ENCODE results near the gene PCDHB2. TPM values are rescaled to one million over a fixed set of nuclear protein-coding genes. Genes with fewer than 3 reads are reported as not detected.

PCDHB2 gene
- polyA plus RNA-seq (2013): 0.88 TPM

- 18% methylated on average over 27 of the region's 29 CpGs for WGBS (ENCODE audit: insufficient coverage)
- H3K36me3 ChIP-seq (ENCODE audit: control insufficient read depth in 4 of 4, insufficient read depth in 4 of 4, low read length in 3 of 4): no peaks in the 10 kb centered on the region
- no peaks in the 10 kb centered on the region for H3K4me1 ChIP-seq (ENCODE audit: control extremely low read depth in 1 of 4, control insufficient read depth in 4 of 4, insufficient read depth in 4 of 4, low read length in 3 of 4)
- POLR2A ChIA-PET: no interaction called here
- H3K4me3 ChIP-seq (ENCODE audit: control insufficient read depth in 1 of 7, extremely low read depth in 1 of 7, insufficient read depth in 4 of 7, low read depth in 2 of 7, low read length in 6 of 7): no peak within 1 kb of the TSS
- no peak within 1 kb of the TSS for H3K27ac ChIP-seq (ENCODE audit: insufficient read depth in 1 of 2, low read depth in 1 of 2, low read length in 2 of 2, poor library complexity in 1 of 2, severe bottlenecking in 2 of 2)
- DNase-seq: peak in 2 of 3 donors; percentile 17 to 34
- peaks cover 0 to 21% (median 8%) of the 10 kb centered on the region in 5 experiments for H3K27me3 ChIP-seq (replicated peaks in 2 of 5; ENCODE audit: control insufficient read depth in 4 of 5, insufficient read depth in 5 of 5, low read length in 4 of 5)
- CTCF ChIA-PET: no interaction called here
- peaks cover 7 to 21% (median 15%) of the 10 kb centered on the region in 5 experiments for H3K9me3 ChIP-seq (ENCODE audit: control extremely low read depth in 1 of 5, control insufficient read depth in 4 of 5, insufficient read depth in 2 of 5, low read depth in 1 of 5, low read length in 4 of 5)
These were observed at the start of gene PCDHB2 for GRCh38 chr5:141094481-141095262. PCDHB2 (plus strand) TSS chr5:141094615; CDS start chr5:141094791, 176 bp downstream.

DNA sequence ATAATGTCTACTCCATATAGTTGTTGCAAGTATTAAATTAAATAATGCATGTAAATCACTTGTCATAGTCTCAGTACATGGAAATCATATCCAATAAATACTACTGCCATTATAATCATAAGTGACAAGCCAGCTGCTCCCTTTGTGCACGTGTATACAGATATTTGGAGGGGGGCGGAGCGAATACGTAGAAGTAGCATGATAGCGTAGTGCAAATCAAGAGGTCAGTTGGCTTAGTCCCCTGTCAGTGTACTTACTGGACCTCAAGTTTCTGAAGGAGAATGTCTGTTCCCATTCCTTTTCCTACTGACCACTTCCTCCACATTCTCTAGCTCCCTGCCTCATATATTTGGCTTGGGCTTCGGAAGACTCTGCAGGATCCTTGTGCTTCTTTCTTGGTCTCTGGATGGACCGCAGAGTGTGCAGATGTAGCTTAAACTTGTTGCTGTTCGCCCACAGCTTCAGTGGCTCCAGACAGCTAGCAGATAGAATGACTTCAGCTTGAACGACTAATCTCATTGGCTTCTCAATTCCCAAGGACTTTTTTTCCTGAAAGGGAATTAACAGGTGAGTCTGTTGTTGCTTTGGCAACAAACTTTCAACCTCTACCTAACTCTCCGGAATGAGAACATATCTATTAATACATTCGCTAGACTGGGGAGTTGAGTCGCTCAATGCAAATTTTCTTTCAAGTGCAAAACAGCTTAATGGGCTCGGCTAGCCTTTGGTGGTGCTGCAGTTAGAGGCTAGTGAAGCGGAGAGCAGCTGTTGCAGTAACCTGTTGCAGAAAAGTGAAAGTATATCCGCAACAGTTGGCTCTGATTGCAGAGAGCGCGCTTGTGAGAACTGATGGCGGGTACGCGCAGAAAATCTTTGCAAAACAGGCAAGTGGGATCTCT is 43.5 kb upstream of the PCDHB2 start, which contains the start of gene PCDHB1:
TSS of gene PCDHB1 (plus strand) at position 753 of the 899 bp plus-strand sequence. CDS start at position 850, 97 bp downstream.
- DNase-seq: no peak
- H3K4me1 ChIP-seq (ENCODE audit: control extremely low read depth in 1 of 4, control insufficient read depth in 4 of 4, insufficient read depth in 4 of 4, low read length in 3 of 4): no peaks in the 10 kb centered on the region
- peaks cover 0 to 30% (median 14%) of the 10 kb centered on the region in 5 experiments for H3K9me3 ChIP-seq (ENCODE audit: control extremely low read depth in 1 of 5, control insufficient read depth in 4 of 5, insufficient read depth in 2 of 5, low read depth in 1 of 5, low read length in 4 of 5)
- H3K4me3 ChIP-seq (ENCODE audit: control insufficient read depth in 1 of 7, extremely low read depth in 1 of 7, insufficient read depth in 4 of 7, low read depth in 2 of 7, low read length in 6 of 7): no peak within 1 kb of the TSS
- H3K27me3 ChIP-seq (replicated peaks in 2 of 5; ENCODE audit: control insufficient read depth in 4 of 5, insufficient read depth in 5 of 5, low read length in 4 of 5): peaks cover 12 to 21% (median 17%) of the 10 kb centered on the region in 5 experiments
- 20% methylated on average over 14 of the region's 20 CpGs for WGBS (ENCODE audit: insufficient coverage)
- ChIA-PET POLR2A (no interaction called here), CTCF (no interaction called here)
- no peak within 1 kb of the TSS for H3K27ac ChIP-seq (ENCODE audit: insufficient read depth in 1 of 2, low read depth in 1 of 2, low read length in 2 of 2, poor library complexity in 1 of 2, severe bottlenecking in 2 of 2)
- no peaks in the 10 kb centered on the region for H3K36me3 ChIP-seq (ENCODE audit: control insufficient read depth in 4 of 4, insufficient read depth in 4 of 4, low read length in 3 of 4)

DNA sequence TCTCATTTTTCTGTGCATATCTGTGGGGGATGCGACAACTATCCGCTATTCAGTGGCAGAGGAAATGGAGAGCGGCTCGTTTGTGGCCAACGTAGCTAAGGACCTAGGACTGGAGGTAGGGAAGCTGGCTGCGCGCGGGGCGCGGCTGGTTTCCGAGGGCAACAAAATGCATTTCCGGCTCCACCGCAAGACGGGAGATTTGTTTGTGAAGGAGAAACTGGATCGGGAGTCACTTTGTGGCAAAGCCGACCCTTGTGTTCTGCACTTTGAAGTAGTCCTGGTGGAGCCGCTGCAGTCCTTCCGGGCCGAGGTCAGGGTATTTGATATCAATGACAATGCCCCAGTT is 42.9 kb upstream of the PCDHB2 start:
- no peaks in the 10 kb centered on the region for H3K4me1 ChIP-seq (ENCODE audit: control extremely low read depth in 1 of 4, control insufficient read depth in 4 of 4, insufficient read depth in 4 of 4, low read length in 3 of 4)
- peaks cover 0 to 30% (median 14%) of the 10 kb centered on the region in 5 experiments for H3K9me3 ChIP-seq (ENCODE audit: control extremely low read depth in 1 of 5, control insufficient read depth in 4 of 5, insufficient read depth in 2 of 5, low read depth in 1 of 5, low read length in 4 of 5)
- DNase-seq: no peak
- no peak overlapping the region for H3K4me3 ChIP-seq (ENCODE audit: control insufficient read depth in 1 of 7, extremely low read depth in 1 of 7, insufficient read depth in 4 of 7, low read depth in 2 of 7, low read length in 6 of 7)
- 7% methylated on average over 18 of the region's 19 CpGs for WGBS (ENCODE audit: insufficient coverage)
- no peaks in the 10 kb centered on the region for H3K36me3 ChIP-seq (ENCODE audit: control insufficient read depth in 4 of 4, insufficient read depth in 4 of 4, low read length in 3 of 4)
- CTCF ChIA-PET: no interaction called here
- no peak overlapping the region for H3K27ac ChIP-seq (ENCODE audit: insufficient read depth in 1 of 2, low read depth in 1 of 2, low read length in 2 of 2, poor library complexity in 1 of 2, severe bottlenecking in 2 of 2)
- peaks cover 12 to 21% (median 17%) of the 10 kb centered on the region in 5 experiments for H3K27me3 ChIP-seq (replicated peaks in 2 of 5; ENCODE audit: control insufficient read depth in 4 of 5, insufficient read depth in 5 of 5, low read length in 4 of 5)
- POLR2A ChIA-PET: no interaction called here

- no peak overlapping the region for H3K4me3 ChIP-seq (ENCODE audit: control insufficient read depth in 1 of 7, extremely low read depth in 1 of 7, insufficient read depth in 4 of 7, low read depth in 2 of 7, low read length in 6 of 7)
- DNase-seq: no peak
- H3K36me3 ChIP-seq (ENCODE audit: control insufficient read depth in 4 of 4, insufficient read depth in 4 of 4, low read length in 3 of 4): no peaks in the 10 kb centered on the region
- H3K27ac ChIP-seq (ENCODE audit: insufficient read depth in 1 of 2, low read depth in 1 of 2, low read length in 2 of 2, poor library complexity in 1 of 2, severe bottlenecking in 2 of 2): no peak overlapping the region
- peaks cover 3 to 16% (median 6%) of the 10 kb centered on the region in 5 experiments for H3K9me3 ChIP-seq (ENCODE audit: control extremely low read depth in 1 of 5, control insufficient read depth in 4 of 5, insufficient read depth in 2 of 5, low read depth in 1 of 5, low read length in 4 of 5)
- H3K4me1 ChIP-seq (ENCODE audit: control extremely low read depth in 1 of 4, control insufficient read depth in 4 of 4, insufficient read depth in 4 of 4, low read length in 3 of 4): no peaks in the 10 kb centered on the region
- 25% methylated on average over 8 of the region's 17 CpGs for WGBS (ENCODE audit: insufficient coverage)
- ChIA-PET POLR2A (no interaction called here), CTCF (no interaction called here)
- H3K27me3 ChIP-seq (replicated peaks in 2 of 5; ENCODE audit: control insufficient read depth in 4 of 5, insufficient read depth in 5 of 5, low read length in 4 of 5): peaks cover 1 to 12% (median 2%) of the 10 kb centered on the region in 5 experiments
These were observed 16.6 kb upstream of the PCDHB2 start for GRCh38 chr5:141077826-141078225.

DNA sequence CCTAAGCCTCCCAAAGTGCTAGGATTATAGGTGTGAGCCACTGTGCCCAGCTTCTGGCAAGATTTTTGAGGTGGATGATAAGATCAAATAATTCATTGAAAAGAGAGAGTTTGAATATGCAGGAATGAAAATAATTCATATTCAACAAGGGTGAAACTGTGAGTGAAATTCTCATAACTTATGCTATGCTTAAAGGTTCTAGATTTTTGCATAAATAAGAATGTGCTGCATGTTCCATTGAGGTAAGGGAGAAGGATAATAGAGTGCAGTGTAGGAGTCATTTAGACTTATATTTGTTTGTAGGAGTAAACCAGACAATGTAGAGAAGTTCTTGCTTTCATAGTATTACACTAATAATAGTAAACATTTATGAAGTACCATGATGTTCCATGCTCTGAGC is 12.2 kb upstream of the PCDHB2 start:
- ChIA-PET POLR2A (no interaction called here), CTCF (no interaction called here)
- Histone ChIP-seq H3K36me3 (ENCODE audit: control insufficient read depth in 4 of 4, insufficient read depth in 4 of 4, low read length in 3 of 4) (no peaks in the 10 kb centered on the region), H3K4me1 (ENCODE audit: control extremely low read depth in 1 of 4, control insufficient read depth in 4 of 4, insufficient read depth in 4 of 4, low read length in 3 of 4) (peaks cover 0 to 4% (median 0%) of the 10 kb centered on the region in 4 experiments), H3K27me3 (replicated peaks in 2 of 5; ENCODE audit: control insufficient read depth in 4 of 5, insufficient read depth in 5 of 5, low read length in 4 of 5) (peaks cover 1 to 9% (median 3%) of the 10 kb centered on the region in 5 experiments), H3K4me3 (ENCODE audit: control insufficient read depth in 1 of 7, extremely low read depth in 1 of 7, insufficient read depth in 4 of 7, low read depth in 2 of 7, low read length in 6 of 7) (no peak overlapping the region), H3K27ac (ENCODE audit: insufficient read depth in 1 of 2, low read depth in 1 of 2, low read length in 2 of 2, poor library complexity in 1 of 2, severe bottlenecking in 2 of 2) (no peak overlapping the region), H3K9me3 (ENCODE audit: control extremely low read depth in 1 of 5, control insufficient read depth in 4 of 5, insufficient read depth in 2 of 5, low read depth in 1 of 5, low read length in 4 of 5) (peaks cover 3 to 9% (median 6%) of the 10 kb centered on the region in 5 experiments)
- DNase-seq: no peak

- WGBS (ENCODE audit: insufficient coverage): 11% methylated on average over 15 of the region's 21 CpGs
- H3K36me3 ChIP-seq (ENCODE audit: control insufficient read depth in 4 of 4, insufficient read depth in 4 of 4, low read length in 3 of 4): no peaks in the 10 kb centered on the region
- H3K27me3 ChIP-seq (replicated peaks in 2 of 5; ENCODE audit: control insufficient read depth in 4 of 5, insufficient read depth in 5 of 5, low read length in 4 of 5): peaks cover 0 to 3% (median 0%) of the 10 kb centered on the region in 5 experiments
- DNase-seq: peak; percentile 19 to 72 (median 54)
- no peak overlapping the region for H3K27ac ChIP-seq (ENCODE audit: insufficient read depth in 1 of 2, low read depth in 1 of 2, low read length in 2 of 2, poor library complexity in 1 of 2, severe bottlenecking in 2 of 2)
- ChIA-PET POLR2A (no interaction called here), CTCF (no interaction called here)
- H3K4me3 ChIP-seq (ENCODE audit: control insufficient read depth in 1 of 7, extremely low read depth in 1 of 7, insufficient read depth in 4 of 7, low read depth in 2 of 7, low read length in 6 of 7): peak overlapping the region in 6 of 7 experiments; percentile 42 to 63 (median 49)
- H3K4me1 ChIP-seq (ENCODE audit: control extremely low read depth in 1 of 4, control insufficient read depth in 4 of 4, insufficient read depth in 4 of 4, low read length in 3 of 4): peaks cover 0 to 4% (median 0%) of the 10 kb centered on the region in 4 experiments
- peaks cover 0 to 2% (median 0%) of the 10 kb centered on the region in 5 experiments for H3K9me3 ChIP-seq (ENCODE audit: control extremely low read depth in 1 of 5, control insufficient read depth in 4 of 5, insufficient read depth in 2 of 5, low read depth in 1 of 5, low read length in 4 of 5)
These were observed 9.9 kb upstream of the PCDHB2 start for GRCh38 chr5:141084487-141084989.

All from common myeloid progenitor, CD34-positive (primary cell).